ENCODE results near the gene SLBP.
A peak's percentile ranks its signal among the peaks of the same experiment; 100 is the strongest.

SLBP gene

GRCh38 chr4:1720163-1720983 is 8.3 kb upstream of the SLBP start:
- Histone ChIP-seq H3K4me1 (ENCODE audit: control insufficient read depth, insufficient read depth, low read length, poor library complexity, severe bottlenecking) (peaks cover 35% of the 10 kb centered on the region), H3K4me3 (ENCODE audit: insufficient read depth, low read depth, low read length, poor library complexity, severe bottlenecking) (peak overlapping the region; percentile 56), H3K36me3 (ENCODE audit: control insufficient read depth, insufficient read depth, low read length) (peaks cover 16% of the 10 kb centered on the region), H3K27me3 (replicated peaks; ENCODE audit: control insufficient read depth, insufficient read depth, low read length, poor library complexity, severe bottlenecking) (no peaks in the 10 kb centered on the region), H3K9me3 (ENCODE audit: control insufficient read depth, low read length) (no peaks in the 10 kb centered on the region), H3K27ac (ENCODE audit: insufficient read depth, low read length, poor library complexity, severe bottlenecking) (peak overlapping the region; percentile 60)
- peak in 1 of 3 donors; percentile 30 for DNase-seq

GRCh38 chr4:1718095-1718850 is 6.2 kb upstream of the SLBP start:
- H3K27me3 ChIP-seq (replicated peaks; ENCODE audit: control insufficient read depth, insufficient read depth, low read length, poor library complexity, severe bottlenecking), result no peaks in the 10 kb centered on the region
- H3K36me3 ChIP-seq (ENCODE audit: control insufficient read depth, insufficient read depth, low read length), result peaks cover 16% of the 10 kb centered on the region
- no peak for DNase-seq
- H3K27ac ChIP-seq (ENCODE audit: insufficient read depth, low read length, poor library complexity, severe bottlenecking), result no peak overlapping the region
- no peaks in the 10 kb centered on the region for H3K9me3 ChIP-seq (ENCODE audit: control insufficient read depth, low read length)
- no peak overlapping the region for H3K4me3 ChIP-seq (ENCODE audit: insufficient read depth, low read depth, low read length, poor library complexity, severe bottlenecking)
- H3K4me1 ChIP-seq (ENCODE audit: control insufficient read depth, insufficient read depth, low read length, poor library complexity, severe bottlenecking), result peaks cover 39% of the 10 kb centered on the region

GRCh38 chr4:1717129-1718094 is 5.3 kb upstream of the SLBP start:
- Histone ChIP-seq H3K27me3 (replicated peaks; ENCODE audit: control insufficient read depth, insufficient read depth, low read length, poor library complexity, severe bottlenecking) (no peaks in the 10 kb centered on the region), H3K9me3 (ENCODE audit: control insufficient read depth, low read length) (no peaks in the 10 kb centered on the region), H3K36me3 (ENCODE audit: control insufficient read depth, insufficient read depth, low read length) (peaks cover 16% of the 10 kb centered on the region), H3K27ac (ENCODE audit: insufficient read depth, low read length, poor library complexity, severe bottlenecking) (no peak overlapping the region), H3K4me1 (ENCODE audit: control insufficient read depth, insufficient read depth, low read length, poor library complexity, severe bottlenecking) (peaks cover 36% of the 10 kb centered on the region), H3K4me3 (ENCODE audit: insufficient read depth, low read depth, low read length, poor library complexity, severe bottlenecking) (no peak overlapping the region)
- DNase-seq, result no peak

- DNase-seq, result no peak
- Histone ChIP-seq H3K4me1 (ENCODE audit: control insufficient read depth, insufficient read depth, low read length, poor library complexity, severe bottlenecking) (peaks cover 29% of the 10 kb centered on the region), H3K36me3 (ENCODE audit: control insufficient read depth, insufficient read depth, low read length) (peaks cover 16% of the 10 kb centered on the region), H3K27ac (ENCODE audit: insufficient read depth, low read length, poor library complexity, severe bottlenecking) (no peak overlapping the region), H3K4me3 (ENCODE audit: insufficient read depth, low read depth, low read length, poor library complexity, severe bottlenecking) (no peak overlapping the region), H3K27me3 (replicated peaks; ENCODE audit: control insufficient read depth, insufficient read depth, low read length, poor library complexity, severe bottlenecking) (no peaks in the 10 kb centered on the region), H3K9me3 (ENCODE audit: control insufficient read depth, low read length) (no peaks in the 10 kb centered on the region)
Observed at GRCh38 chr4:1716065-1716945, 4.2 kb upstream of the SLBP start.

- no peak for DNase-seq
- Histone ChIP-seq H3K4me1 (ENCODE audit: control insufficient read depth, insufficient read depth, low read length, poor library complexity, severe bottlenecking) (peaks cover 33% of the 10 kb centered on the region), H3K36me3 (ENCODE audit: control insufficient read depth, insufficient read depth, low read length) (peaks cover 16% of the 10 kb centered on the region), H3K4me3 (ENCODE audit: insufficient read depth, low read depth, low read length, poor library complexity, severe bottlenecking) (no peak overlapping the region), H3K9me3 (ENCODE audit: control insufficient read depth, low read length) (no peaks in the 10 kb centered on the region), H3K27me3 (replicated peaks; ENCODE audit: control insufficient read depth, insufficient read depth, low read length, poor library complexity, severe bottlenecking) (no peaks in the 10 kb centered on the region), H3K27ac (ENCODE audit: insufficient read depth, low read length, poor library complexity, severe bottlenecking) (peak overlapping the region; percentile 23)
Observed at GRCh38 chr4:1715002-1715758, 3.1 kb upstream of the SLBP start.

GRCh38 chr4:1714303-1715001 is 2.3 kb upstream of the SLBP start:
- no peak for DNase-seq
- H3K36me3 ChIP-seq (ENCODE audit: control insufficient read depth, insufficient read depth, low read length), result peaks cover 16% of the 10 kb centered on the region
- no peak overlapping the region for H3K4me3 ChIP-seq (ENCODE audit: insufficient read depth, low read depth, low read length, poor library complexity, severe bottlenecking)
- H3K4me1 ChIP-seq (ENCODE audit: control insufficient read depth, insufficient read depth, low read length, poor library complexity, severe bottlenecking), result peaks cover 29% of the 10 kb centered on the region
- no peaks in the 10 kb centered on the region for H3K27me3 ChIP-seq (replicated peaks; ENCODE audit: control insufficient read depth, insufficient read depth, low read length, poor library complexity, severe bottlenecking)
- peak overlapping the region; percentile 98 for H3K27ac ChIP-seq (ENCODE audit: insufficient read depth, low read length, poor library complexity, severe bottlenecking)
- H3K9me3 ChIP-seq (ENCODE audit: control insufficient read depth, low read length), result no peaks in the 10 kb centered on the region

GRCh38 chr4:1713003-1713851 is 1.1 kb upstream of the SLBP start:
- Histone ChIP-seq H3K36me3 (ENCODE audit: control insufficient read depth, insufficient read depth, low read length) (peaks cover 15% of the 10 kb centered on the region), H3K4me1 (ENCODE audit: control insufficient read depth, insufficient read depth, low read length, poor library complexity, severe bottlenecking) (peaks cover 29% of the 10 kb centered on the region), H3K4me3 (ENCODE audit: insufficient read depth, low read depth, low read length, poor library complexity, severe bottlenecking) (peak overlapping the region; percentile 64), H3K27ac (ENCODE audit: insufficient read depth, low read length, poor library complexity, severe bottlenecking) (peak overlapping the region; percentile 98), H3K9me3 (ENCODE audit: control insufficient read depth, low read length) (no peaks in the 10 kb centered on the region), H3K27me3 (replicated peaks; ENCODE audit: control insufficient read depth, insufficient read depth, low read length, poor library complexity, severe bottlenecking) (no peaks in the 10 kb centered on the region)
- no peak for DNase-seq
